ENCODE data around the gene C6orf132.

DNA sequence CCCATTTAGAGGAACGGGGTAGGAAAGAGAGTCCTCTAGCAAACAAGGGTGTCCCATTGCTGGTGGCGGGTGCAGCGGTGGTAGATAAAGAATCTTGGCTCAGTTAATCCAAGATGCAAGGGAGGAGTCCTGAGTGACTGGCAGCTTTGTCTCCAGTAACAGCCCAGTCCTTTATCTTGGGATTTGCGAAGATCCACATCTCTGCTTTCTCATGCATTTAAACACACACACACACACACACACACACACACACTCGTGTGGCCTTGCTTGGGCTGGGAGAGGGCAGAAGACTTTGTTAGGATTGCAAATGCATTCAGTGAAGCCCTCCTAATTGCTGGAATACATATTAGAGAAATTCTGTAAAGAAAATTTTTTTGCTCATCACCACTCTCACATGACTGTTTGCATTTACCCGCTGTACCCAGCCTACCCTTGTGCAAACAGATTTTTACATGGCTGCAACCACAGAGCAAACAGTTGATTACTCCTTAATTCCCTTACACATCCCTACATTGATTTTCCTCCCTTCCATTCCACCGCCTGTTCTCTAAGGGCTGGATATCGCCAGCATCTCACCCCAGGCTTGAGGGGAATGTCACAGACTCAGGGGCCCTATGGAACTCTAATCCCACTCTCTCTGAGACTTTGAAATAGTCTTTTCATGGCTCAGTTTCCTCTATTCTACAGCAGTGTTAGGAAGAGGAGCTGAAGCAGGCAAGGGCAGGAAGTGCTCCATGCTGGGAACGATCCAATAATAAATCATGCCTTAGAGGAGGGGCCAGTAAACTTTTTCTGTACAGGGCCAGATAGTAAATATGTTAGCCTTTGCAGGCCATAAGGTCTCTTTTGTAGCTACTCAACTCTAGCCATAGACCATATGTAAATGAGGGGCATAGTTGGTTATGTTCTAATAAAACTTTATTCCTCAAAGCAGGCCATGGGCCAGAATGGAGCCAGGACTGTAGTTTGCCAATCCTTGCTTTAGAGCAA lies 3.5 kb downstream of the C6orf132 start:
- TF ChIP-seq ZSCAN29 (IDR thresholded peaks at IDR 0.05) = no peak
- TF ChIP-seq POLR2AphosphoS5 (IDR thresholded peaks at IDR 0.05; ENCODE audit: low read length) = no peak
- TF ChIP-seq CEBPB (IDR thresholded peaks at IDR 0.05; ENCODE audit: borderline replicate concordance in 1 of 2, low read depth in 2 of 2, low read length in 2 of 2) = no peak
- TF ChIP-seq FOXM1 (IDR thresholded peaks at IDR 0.05; ENCODE audit: low read depth, low read length) = no peak
- TF ChIP-seq, protein P1, sequence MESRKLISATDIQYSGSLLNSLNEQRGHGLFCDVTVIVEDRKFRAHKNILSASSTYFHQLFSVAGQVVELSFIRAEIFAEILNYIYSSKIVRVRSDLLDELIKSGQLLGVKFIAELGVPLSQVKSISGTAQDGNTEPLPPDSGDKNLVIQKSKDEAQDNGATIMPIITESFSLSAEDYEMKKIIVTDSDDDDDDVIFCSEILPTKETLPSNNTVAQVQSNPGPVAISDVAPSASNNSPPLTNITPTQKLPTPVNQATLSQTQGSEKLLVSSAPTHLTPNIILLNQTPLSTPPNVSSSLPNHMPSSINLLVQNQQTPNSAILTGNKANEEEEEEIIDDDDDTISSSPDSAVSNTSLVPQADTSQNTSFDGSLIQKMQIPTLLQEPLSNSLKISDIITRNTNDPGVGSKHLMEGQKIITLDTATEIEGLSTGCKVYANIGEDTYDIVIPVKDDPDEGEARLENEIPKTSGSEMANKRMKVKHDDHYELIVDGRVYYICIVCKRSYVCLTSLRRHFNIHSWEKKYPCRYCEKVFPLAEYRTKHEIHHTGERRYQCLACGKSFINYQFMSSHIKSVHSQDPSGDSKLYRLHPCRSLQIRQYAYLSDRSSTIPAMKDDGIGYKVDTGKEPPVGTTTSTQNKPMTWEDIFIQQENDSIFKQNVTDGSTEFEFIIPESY (IDR thresholded peaks at IDR 0.05) = no peak
- TF ChIP-seq, protein P2, sequence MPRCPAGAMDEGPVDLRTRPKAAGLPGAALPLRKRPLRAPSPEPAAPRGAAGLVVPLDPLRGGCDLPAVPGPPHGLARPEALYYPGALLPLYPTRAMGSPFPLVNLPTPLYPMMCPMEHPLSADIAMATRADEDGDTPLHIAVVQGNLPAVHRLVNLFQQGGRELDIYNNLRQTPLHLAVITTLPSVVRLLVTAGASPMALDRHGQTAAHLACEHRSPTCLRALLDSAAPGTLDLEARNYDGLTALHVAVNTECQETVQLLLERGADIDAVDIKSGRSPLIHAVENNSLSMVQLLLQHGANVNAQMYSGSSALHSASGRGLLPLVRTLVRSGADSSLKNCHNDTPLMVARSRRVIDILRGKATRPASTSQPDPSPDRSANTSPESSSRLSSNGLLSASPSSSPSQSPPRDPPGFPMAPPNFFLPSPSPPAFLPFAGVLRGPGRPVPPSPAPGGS (IDR thresholded peaks at IDR 0.05; ENCODE audit: borderline replicate concordance, insufficient read depth, low read depth, low read length, poor library complexity, severe bottlenecking) = no peak
- TF ChIP-seq POLR2AphosphoS2 (IDR thresholded peaks at IDR 0.05; ENCODE audit: low read depth, low read length) = no peak
- TF ChIP-seq, protein P3, sequence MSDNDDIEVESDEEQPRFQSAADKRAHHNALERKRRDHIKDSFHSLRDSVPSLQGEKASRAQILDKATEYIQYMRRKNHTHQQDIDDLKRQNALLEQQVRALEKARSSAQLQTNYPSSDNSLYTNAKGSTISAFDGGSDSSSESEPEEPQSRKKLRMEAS (IDR thresholded peaks at IDR 0.05; ENCODE audit: low read depth, low read length) = no peak
- TF ChIP-seq, protein P4, sequence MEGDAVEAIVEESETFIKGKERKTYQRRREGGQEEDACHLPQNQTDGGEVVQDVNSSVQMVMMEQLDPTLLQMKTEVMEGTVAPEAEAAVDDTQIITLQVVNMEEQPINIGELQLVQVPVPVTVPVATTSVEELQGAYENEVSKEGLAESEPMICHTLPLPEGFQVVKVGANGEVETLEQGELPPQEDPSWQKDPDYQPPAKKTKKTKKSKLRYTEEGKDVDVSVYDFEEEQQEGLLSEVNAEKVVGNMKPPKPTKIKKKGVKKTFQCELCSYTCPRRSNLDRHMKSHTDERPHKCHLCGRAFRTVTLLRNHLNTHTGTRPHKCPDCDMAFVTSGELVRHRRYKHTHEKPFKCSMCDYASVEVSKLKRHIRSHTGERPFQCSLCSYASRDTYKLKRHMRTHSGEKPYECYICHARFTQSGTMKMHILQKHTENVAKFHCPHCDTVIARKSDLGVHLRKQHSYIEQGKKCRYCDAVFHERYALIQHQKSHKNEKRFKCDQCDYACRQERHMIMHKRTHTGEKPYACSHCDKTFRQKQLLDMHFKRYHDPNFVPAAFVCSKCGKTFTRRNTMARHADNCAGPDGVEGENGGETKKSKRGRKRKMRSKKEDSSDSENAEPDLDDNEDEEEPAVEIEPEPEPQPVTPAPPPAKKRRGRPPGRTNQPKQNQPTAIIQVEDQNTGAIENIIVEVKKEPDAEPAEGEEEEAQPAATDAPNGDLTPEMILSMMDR (IDR thresholded peaks at IDR 0.05 in 2 of 3, conservative IDR thresholded peaks at IDR 0.05 in 1 of 3; ENCODE audit: control insufficient read depth in 2 of 3, extremely low read depth in 1 of 3, insufficient read depth in 1 of 3, low read depth in 3 of 3, low read length in 3 of 3) = no peak
- TF ChIP-seq, protein P5, sequence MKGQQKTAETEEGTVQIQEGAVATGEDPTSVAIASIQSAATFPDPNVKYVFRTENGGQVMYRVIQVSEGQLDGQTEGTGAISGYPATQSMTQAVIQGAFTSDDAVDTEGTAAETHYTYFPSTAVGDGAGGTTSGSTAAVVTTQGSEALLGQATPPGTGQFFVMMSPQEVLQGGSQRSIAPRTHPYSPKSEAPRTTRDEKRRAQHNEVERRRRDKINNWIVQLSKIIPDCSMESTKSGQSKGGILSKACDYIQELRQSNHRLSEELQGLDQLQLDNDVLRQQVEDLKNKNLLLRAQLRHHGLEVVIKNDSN (IDR thresholded peaks at IDR 0.05; ENCODE audit: borderline replicate concordance, extremely low read length, insufficient read depth, low read depth, low read length) = no peak
- TF ChIP-seq, protein P6, sequence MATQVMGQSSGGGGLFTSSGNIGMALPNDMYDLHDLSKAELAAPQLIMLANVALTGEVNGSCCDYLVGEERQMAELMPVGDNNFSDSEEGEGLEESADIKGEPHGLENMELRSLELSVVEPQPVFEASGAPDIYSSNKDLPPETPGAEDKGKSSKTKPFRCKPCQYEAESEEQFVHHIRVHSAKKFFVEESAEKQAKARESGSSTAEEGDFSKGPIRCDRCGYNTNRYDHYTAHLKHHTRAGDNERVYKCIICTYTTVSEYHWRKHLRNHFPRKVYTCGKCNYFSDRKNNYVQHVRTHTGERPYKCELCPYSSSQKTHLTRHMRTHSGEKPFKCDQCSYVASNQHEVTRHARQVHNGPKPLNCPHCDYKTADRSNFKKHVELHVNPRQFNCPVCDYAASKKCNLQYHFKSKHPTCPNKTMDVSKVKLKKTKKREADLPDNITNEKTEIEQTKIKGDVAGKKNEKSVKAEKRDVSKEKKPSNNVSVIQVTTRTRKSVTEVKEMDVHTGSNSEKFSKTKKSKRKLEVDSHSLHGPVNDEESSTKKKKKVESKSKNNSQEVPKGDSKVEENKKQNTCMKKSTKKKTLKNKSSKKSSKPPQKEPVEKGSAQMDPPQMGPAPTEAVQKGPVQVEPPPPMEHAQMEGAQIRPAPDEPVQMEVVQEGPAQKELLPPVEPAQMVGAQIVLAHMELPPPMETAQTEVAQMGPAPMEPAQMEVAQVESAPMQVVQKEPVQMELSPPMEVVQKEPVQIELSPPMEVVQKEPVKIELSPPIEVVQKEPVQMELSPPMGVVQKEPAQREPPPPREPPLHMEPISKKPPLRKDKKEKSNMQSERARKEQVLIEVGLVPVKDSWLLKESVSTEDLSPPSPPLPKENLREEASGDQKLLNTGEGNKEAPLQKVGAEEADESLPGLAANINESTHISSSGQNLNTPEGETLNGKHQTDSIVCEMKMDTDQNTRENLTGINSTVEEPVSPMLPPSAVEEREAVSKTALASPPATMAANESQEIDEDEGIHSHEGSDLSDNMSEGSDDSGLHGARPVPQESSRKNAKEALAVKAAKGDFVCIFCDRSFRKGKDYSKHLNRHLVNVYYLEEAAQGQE (IDR thresholded peaks at IDR 0.05; ENCODE audit: low read depth, low read length) = no peak

Measured in GM12878 (cell line).